K562 (cell line): ENCODE results near the gene NAT14. TPM values are rescaled to one million over a fixed set of nuclear protein-coding genes. Genes with fewer than 3 reads are reported as not detected.

Experiments
- ATAC-seq: fragments of 200-7000 bp; cut with Tn5 transposase; 3 replicates; pipeline ENCODE4 v1.9.1; 2020; ENCODE audit warnings: moderate library complexity
- BruUV-seq: library from RNA; stranded (reverse); fragments of 400-500 nt; replicated peaks from 2 replicates; lab custom pipeline; 2021; lab: Mats Ljungman, UMichigan
- CTCF ChIA-PET: fragments of 300-600 bp; formaldehyde crosslinking; extraction: SDS; loops from one replicate; lab custom pipeline; 2021; ENCODE audit warnings: low intra/inter-chr PET ratio; lab: Yijun Ruan, JAX
- POLR2A ChIA-PET: fragments of 300-600, 350-650 bp; sonication (Branson Sonifier 250); formaldehyde crosslinking; extraction: SDS; loops from one replicate; lab custom pipeline; 2021; ENCODE audit warnings: antibody characterized with exemption, inconsistent platforms; lab: Yijun Ruan, JAX
- DNase-seq, 4 experiments: peaks; one replicate each; pipeline versions ENCODE4 v3.0.0 to v3.0.0-alpha.2; 2011 to 2018; ENCODE audit warnings: low spot score in 3 of 4, mixed read lengths in 3 of 4; ENCODE audit errors: extremely low read depth in 1 of 4
- FAIRE-seq: peaks from 2 replicates; lab custom pipeline; 2011; peaks lifted over from hg19 to GRCh38; lab: Jason Lieb, UNC
- H2AFZ ChIP-seq: 2 replicates; pipeline ENCODE4 v1.6.0; 2011; ENCODE audit warnings: low read depth, low read length, control low read depth, inconsistent platforms
- H3K27ac ChIP-seq: fragments of 200-600 bp; 3 replicates; pipeline ENCODE4 v1.8.0; 2011; ENCODE audit warnings: low read depth, mild to moderate bottlenecking, control low read depth, inconsistent platforms, low read length, moderate library complexity, mixed read lengths; ENCODE audit errors: extremely low read depth
- H3K27me3 ChIP-seq, 2 experiments: fragments of 300-600 bp in 1 of 2; 2 replicates in 1 of 2; 3 replicates in 1 of 2; pipeline versions ENCODE4 v1.6.0 to v1.8.0; 2011; ENCODE audit warnings: inconsistent platforms in 2 of 2, low read length in 2 of 2, mild to moderate bottlenecking in 1 of 2, mixed read lengths in 1 of 2, moderate library complexity in 1 of 2; ENCODE audit not compliant: control insufficient read depth in 2 of 2, insufficient read depth in 2 of 2
- H3K36me3 ChIP-seq: fragments of 300-600 bp; 3 replicates; pipeline ENCODE4 v1.8.0; 2011; ENCODE audit warnings: mild to moderate bottlenecking, low read length, inconsistent platforms; ENCODE audit not compliant: control insufficient read depth, insufficient read depth
- H3K4me1 ChIP-seq, 2 experiments: fragments of 200-600 bp in 1 of 2; replicated peaks in 1 of 2; 2 replicates in 1 of 2; 3 replicates in 1 of 2; pipeline versions ENCODE4 v1.5.1 to v1.8.0; 2011; ENCODE audit warnings: inconsistent platforms in 2 of 2, low read length in 2 of 2, mild to moderate bottlenecking in 1 of 2, mixed read lengths in 1 of 2, moderate library complexity in 1 of 2; ENCODE audit not compliant: control insufficient read depth in 2 of 2, insufficient read depth in 2 of 2
- H3K4me2 ChIP-seq: 2 replicates; pipeline ENCODE4 v1.6.1; 2011; ENCODE audit warnings: low read length, control low read depth, inconsistent platforms, mixed read lengths; ENCODE audit not compliant: insufficient read depth
- H3K4me3 ChIP-seq: fragments of 200-600 bp; sonication (generic), shearing (Covaris generic); 2 replicates; pipeline ENCODE4 v1.5.1; 2016; ENCODE audit warnings: control low read depth, inconsistent platforms
- H3K79me2 ChIP-seq: fragments of 200-600 bp; 3 replicates; pipeline ENCODE4 v1.8.0; 2011; ENCODE audit warnings: low read length, inconsistent platforms; ENCODE audit not compliant: control insufficient read depth, insufficient read depth
- H3K9ac ChIP-seq, 2 experiments: 2 replicates each; pipeline versions ENCODE4 v1.6.0 to v1.6.1; 2011; ENCODE audit warnings: low read depth in 2 of 2, low read length in 2 of 2, control low read depth in 1 of 2, inconsistent platforms in 1 of 2, mild to moderate bottlenecking in 1 of 2, mixed read lengths in 1 of 2; ENCODE audit not compliant: insufficient read depth in 1 of 2
- H3K9me1 ChIP-seq: one replicate; pipeline ENCODE4 v1.6.0; 2011; ENCODE audit warnings: inconsistent platforms, mild to moderate bottlenecking, low read length, moderate library complexity; ENCODE audit not compliant: control insufficient read depth, insufficient read depth
- H3K9me3 ChIP-seq: replicated peaks from 2 replicates; pipeline ENCODE4 v1.5.1; 2011; ENCODE audit warnings: low read depth, low read length, inconsistent platforms; ENCODE audit not compliant: control insufficient read depth, insufficient read depth
- H4K20me1 ChIP-seq: replicated peaks from 2 replicates; pipeline ENCODE4 v1.6.1; 2011; ENCODE audit warnings: low read length, inconsistent platforms, mixed read lengths; ENCODE audit not compliant: control insufficient read depth, insufficient read depth
- ARID4B ChIP-seq: sonication (generic); formaldehyde crosslinking; IDR thresholded peaks from 2 replicates; pipeline ENCODE4 v1.8.0; 2022; ENCODE audit warnings: mild to moderate bottlenecking, missing genetic modification reagents
- E2F6 ChIP-seq, 2 experiments: IDR thresholded peaks; 2 replicates each; pipeline ENCODE4 v1.6.1; 2011; ENCODE audit warnings: borderline replicate concordance in 1 of 2, control low read depth in 1 of 2, low read depth in 1 of 2, low read length in 1 of 2, mild to moderate bottlenecking in 1 of 2, mixed read lengths in 1 of 2, moderate library complexity in 1 of 2; ENCODE audit not compliant: insufficient read depth in 1 of 2, insufficient read length in 1 of 2, poor library complexity in 1 of 2, severe bottlenecking in 1 of 2; ENCODE audit errors: extremely low read depth in 1 of 2
- EWSR1 ChIP-seq: fragments of 450-650 bp; IDR thresholded peaks from 2 replicates; pipeline ENCODE4 v1.6.1; 2018; ENCODE audit warnings: borderline replicate concordance, mild to moderate bottlenecking, low read depth, moderate library complexity; ENCODE audit not compliant: partially characterized antibody
- HDAC8 ChIP-seq: fragments of 450-650 bp; IDR thresholded peaks from 2 replicates; pipeline ENCODE4 v1.6.1; 2016; ENCODE audit warnings: mild to moderate bottlenecking, missing genetic modification characterization, moderate library complexity, missing compliant biosample characterization
- JUN ChIP-seq, 2 experiments: sonication (generic) in 1 of 2; formaldehyde crosslinking in 1 of 2; IDR thresholded peaks; 2 replicates each; pipeline versions ENCODE4 v1.6.1 to v1.8.0; 2012 to 2022; ENCODE audit warnings: borderline replicate concordance in 2 of 2, mild to moderate bottlenecking in 2 of 2, improper control_type of control experiment in 1 of 2, low read depth in 1 of 2, low read length in 1 of 2, missing genetic modification reagents in 1 of 2
- VEZF1 ChIP-seq: fragments of 200-800 bp; sonication (Bioruptor generic); IDR thresholded peaks from 2 replicates; pipeline ENCODE4 v1.6.1; 2017; ENCODE audit warnings: missing genetic modification characterization, missing compliant biosample characterization
- WGBS: fragments of 100-300 bp; shearing (Covaris generic); methylation state at CpG from one replicate; pipeline ENCODE4 v1.1.6; 2016; ENCODE audit warnings: low coverage, mixed read lengths; ENCODE audit not compliant: insufficient coverage; ENCODE audit errors: missing lambda C conversion rate; 5-methylcytosine and 5-hydroxymethylcytosine counted together
- in situ Hi-C: fragments of 300-500 bp; cut with MboI; formaldehyde crosslinking; loops from 4 replicates; pipeline ENCODE4 v1.15.0; 2018; ENCODE audit warnings: inconsistent platforms, mixed read lengths
- intact Hi-C: fragments of 100-400 bp; cut with micrococcal nuclease; formaldehyde crosslinking; loops from 2 replicates; pipeline ENCODE4 v1.14.2; 2022
- polyA plus RNA-seq, 8 experiments: library from polyadenylated mRNA; depleted of rRNA in 4 of 8; stranded (reverse) in 5 of 8; unstranded in 3 of 8; fragments of >200 nt; fragmentation: Nextera tagmentation in 2 of 8; fragmentation: Illumina TruSeq in 1 of 8; extraction: Ambion mirVana in 2 of 8; extraction: Trizol in 1 of 8; gene quantifications; 2 replicates each; pipeline versions ENCODE4 v1.2.1 to v1.2.3, GENCODE V29; 2011 to 2014; ENCODE audit warnings: inconsistent platforms in 1 of 8, missing spikeins in 1 of 8
- total RNA-seq, 7 experiments: library from RNA; depleted of rRNA in 6 of 7; stranded (reverse); fragments of >200 nt in 6 of 7; fragmentation: Illumina TruSeq in 2 of 7; extraction: Trizol in 2 of 7; gene quantifications; 2 replicates each; pipeline versions ENCODE4 v1.2.1 to v1.2.3, GENCODE V29; 2011 to 2021; ENCODE audit warnings: low replicate concordance in 1 of 7

Gene NAT14
- total and polyA plus RNA-seq, 9 of the 15 experiments (the other 6 are each of a cell fraction or from before 2014, with no cell fraction given), result 2.4 to 77.0 (median 26.7) TPM

- Histone ChIP-seq H3K9me1 (no peaks in the 10 kb centered on the region), H4K20me1 (no peaks in the 10 kb centered on the region), H3K9me3 (peaks cover 12% of the 10 kb centered on the region), H3K27me3 (no peaks in the 10 kb centered on the region; a peak in 2 of 5 replicates), H3K4me2 (no peak overlapping the region), H3K9ac (no peak overlapping the region), H3K79me2 (no peaks in the 10 kb centered on the region), H3K4me3 (no peak overlapping the region), H2AFZ (no peak overlapping the region), H3K36me3 (no peaks in the 10 kb centered on the region), H3K27ac (no peak overlapping the region), H3K4me1 (peaks cover 0 to 34% of the 10 kb centered on the region in 2 experiments; a peak in 3 of 5 replicates)
- 32% methylated on average over 35 of the region's 35 CpGs for WGBS
- DNase-seq (no peak), FAIRE-seq (no peak), ATAC-seq (no peak)
- CTCF ChIA-PET, result no interaction called here
- no TSS peak for BruUV-seq
- intact Hi-C loops, result no loop called here
- POLR2A ChIA-PET, result interaction anchor here (1.0 kb wide), 1 partner anchor 37 kb away, joined by 3 read pairs; no protein-coding TSS in a partner anchor
- in situ Hi-C loops, result no loop called here
- TF ChIP-seq EWSR1 (no peak), ARID4B (CRISPR knock-in tag) (0 out of 2 replicates have a peak, but pooled peaks have one; percentile 38), E2F6 (IDR thresholded peaks at IDR 0.05; ENCODE audit: borderline replicate concordance in 1 of 2, extremely low read depth in 1 of 2, insufficient read depth in 1 of 2, insufficient read length in 1 of 2, low read depth in 1 of 2, low read length in 1 of 2, poor library complexity in 1 of 2, severe bottlenecking in 1 of 2) (peak; percentile 72 to 85), HDAC8 (no peak), VEZF1 (peak; percentile 5; the same call in 1 of the 2 replicates), JUN (IDR thresholded peaks at IDR 0.05; ENCODE audit: borderline replicate concordance, low read depth, low read length) (no peak), JUN (CRISPR knock-in tag; IDR thresholded peaks at IDR 0.05; ENCODE audit: borderline replicate concordance) (0 out of 2 replicates have a peak, but pooled peaks have one; percentile 71)
Observed at GRCh38 chr19:55526216-55527196, 41.5 kb downstream of the NAT14 start.
